NB4 (cell line): ENCODE measurements around the gene ZNF638.

ENCODE experiments used
- CTCF ChIP-seq: IDR thresholded peaks from one replicate; pipeline ENCODE4 v1.5.1; 2012; ENCODE audit warnings: low read depth, low read length
- POLR2A ChIP-seq: IDR thresholded peaks from 2 replicates; pipeline ENCODE4 v1.6.1; 2011; ENCODE audit warnings: mild to moderate bottlenecking; ENCODE audit not compliant: insufficient read length; ENCODE audit errors: extremely low read depth

GRCh38 chr2:71417300-71418202, 86.0 kb downstream of the ZNF638 start:
- TF ChIP-seq POLR2A = no peak
- no peak for TF ChIP-seq CTCF
